Mucosa of descending colon (tissue), 3 donors: ENCODE results near the gene FRAT2. TPM values are rescaled to one million over a fixed set of nuclear protein-coding genes. Genes with fewer than 3 reads are reported as not detected.

Experiments
- ATAC-seq: fragments of 200-7000 bp; cut with Tn5 transposase; one replicate; pipeline ENCODE4 v1.9.1; 2020; ENCODE audit warnings: mild to moderate bottlenecking, moderate library complexity
- DNase-seq, 3 donors: peaks; one replicate each; pipeline ENCODE4 v3.0.0-alpha.2; 2020
- H3K36me3 ChIP-seq: fragments of 200-600 bp; one replicate; pipeline ENCODE4 v1.8.0; 2021; ENCODE audit warnings: low read depth, mild to moderate bottlenecking
- H3K4me1 ChIP-seq: fragments of 200-600 bp; one replicate; pipeline ENCODE4 v1.8.0; 2021; ENCODE audit warnings: low read depth, mild to moderate bottlenecking
- H3K4me3 ChIP-seq: fragments of 200-600 bp; one replicate; pipeline ENCODE4 v1.8.0; 2021; ENCODE audit warnings: mild to moderate bottlenecking
- H3K9me3 ChIP-seq: fragments of 200-600 bp; one replicate; pipeline ENCODE4 v1.8.0; 2021; ENCODE audit warnings: mild to moderate bottlenecking
- CTCF ChIP-seq: fragments of 200-600 bp; IDR thresholded peaks from one replicate; pipeline ENCODE4 v1.8.0; 2022; ENCODE audit warnings: antibody characterized with exemption, mild to moderate bottlenecking
- intact Hi-C, 2 donors: fragments of 100-400 bp; cut with DNase I in 1 of 2; cut with micrococcal nuclease in 1 of 2; formaldehyde crosslinking; loops; one replicate each; pipeline versions ENCODE4 v1.11.0 to v1.11.1; 2022; cut with DNase I, micrococcal nuclease
- total RNA-seq, 3 donors: library from RNA; stranded (reverse); fragmentation: NEBNext Ultra II Directional in 2 of 3; extraction: Animal tissue kit (Norgen Biotek cat#: 25700) in 2 of 3; gene quantifications; one replicate each; pipeline versions ENCODE4 v1.2.1 to v1.2.4, GENCODE V29; 2021 to 2023
- donor health status: DM: no; HTN: no; CAD: no; lungs with moderate emphysema.
- donor health status: DM: no; HTN: no; CAD: no.
- donor health status: DM: no; HTN: yes; CAD: no.

Gene FRAT2
- total RNA-seq, 3 donors from 2014 or later: 26.2 to 42.5 (median 33.3) TPM

GRCh38 chr10:97329766-97330165 lies 4.8 kb downstream of the FRAT2 start:
- Histone ChIP-seq H3K36me3 (no peaks in the 10 kb centered on the region), H3K9me3 (no peaks in the 10 kb centered on the region), H3K4me1 (peaks cover 53% of the 10 kb centered on the region), H3K4me3 (no peak overlapping the region)
- TF ChIP-seq CTCF: no peak
- DNase-seq (no peak), ATAC-seq (no peak)
- intact Hi-C loops: no loop called here

- ATAC-seq (no peak), DNase-seq (no peak)
- no peak for TF ChIP-seq CTCF
- H3K36me3 ChIP-seq: no peaks in the 10 kb centered on the region
- H3K4me1 ChIP-seq: peaks cover 53% of the 10 kb centered on the region
- intact Hi-C loops: no loop called here
- H3K9me3 ChIP-seq: no peaks in the 10 kb centered on the region
- H3K4me3 ChIP-seq: no peak overlapping the region
These were observed 5.7 kb downstream of the FRAT2 start for GRCh38 chr10:97328646-97329453.

GRCh38 chr10:97327348-97328294 lies 6.9 kb downstream of the FRAT2 start:
- peaks cover 53% of the 10 kb centered on the region for H3K4me1 ChIP-seq
- TF ChIP-seq CTCF: no peak
- no peaks in the 10 kb centered on the region for H3K36me3 ChIP-seq
- DNase-seq (peak in 1 of 3 donors; percentile 42), ATAC-seq (peak; percentile 74)
- no peak overlapping the region for H3K4me3 ChIP-seq
- intact Hi-C loops: no loop called here
- H3K9me3 ChIP-seq: no peaks in the 10 kb centered on the region

- DNase-seq (no peak), ATAC-seq (no peak)
- H3K4me3 ChIP-seq: no peak overlapping the region
- no peaks in the 10 kb centered on the region for H3K9me3 ChIP-seq
- no peak for TF ChIP-seq CTCF
- no peaks in the 10 kb centered on the region for H3K36me3 ChIP-seq
- intact Hi-C loops: no loop called here
- H3K4me1 ChIP-seq: peaks cover 47% of the 10 kb centered on the region
These were observed 8.8 kb downstream of the FRAT2 start for GRCh38 chr10:97325754-97326153.

GRCh38 chr10:97323501-97323900 lies 11.0 kb downstream of the FRAT2 start:
- H3K9me3 ChIP-seq: no peaks in the 10 kb centered on the region
- TF ChIP-seq CTCF: no peak
- DNase-seq (no peak), ATAC-seq (no peak)
- H3K36me3 ChIP-seq: no peaks in the 10 kb centered on the region
- H3K4me1 ChIP-seq: peaks cover 30% of the 10 kb centered on the region
- H3K4me3 ChIP-seq: no peak overlapping the region
- intact Hi-C loops: no loop called here
